PFSK-1 (cell line): ENCODE results near the gene RET.

Source experiments
- FOXP2 ChIP-seq: optimal IDR thresholded peaks from 2 replicates; pipeline ENCODE3; 2011; ENCODE audit warnings: borderline replicate concordance, control low read depth, inconsistent platforms; ENCODE audit not compliant: insufficient read depth; ENCODE audit errors: extremely low read length, extremely low read depth
- POLR2AphosphoS5 ChIP-seq: IDR thresholded peaks from 2 replicates; pipeline ENCODE4 v1.6.1; 2012; ENCODE audit warnings: low read depth, mild to moderate bottlenecking, control low read depth, low read length, moderate library complexity

GRCh38 chr10:43156590-43157341, 79.9 kb downstream of the RET start:
- TF ChIP-seq FOXP2 (no peak), POLR2AphosphoS5 (no peak)
